GM12878 (cell line): ENCODE results near the gene DUSP8. TPM values are rescaled to one million over a fixed set of nuclear protein-coding genes. Genes with fewer than 3 reads are reported as not detected.

Source experiments
- ATAC-seq: fragments of 200-7000 bp; cut with Tn5 transposase; 3 replicates; pipeline ENCODE4 v1.9.1; 2020; ENCODE audit warnings: mild to moderate bottlenecking, moderate library complexity
- BruUV-seq: library from RNA; stranded (reverse); fragments of 400-500 nt; replicated peaks from 2 replicates; lab custom pipeline; 2021; lab: Mats Ljungman, UMichigan
- CTCF ChIA-PET: fragments of 300-600 bp; sonication (Branson Sonifier 250); formaldehyde crosslinking; extraction: SDS; loops from one replicate; lab custom pipeline; 2021; ENCODE audit warnings: inconsistent platforms; lab: Yijun Ruan, JAX
- POLR2A ChIA-PET: fragments of 350-600 bp; formaldehyde crosslinking; extraction: SDS; loops from one replicate; lab custom pipeline; 2021; ENCODE audit warnings: inconsistent platforms; lab: Charles Lee
- RAD21 ChIA-PET: fragments of 300-600 bp; sonication (Branson Sonifier 250); formaldehyde crosslinking; loops from one replicate; lab custom pipeline; 2023; ENCODE audit warnings: antibody characterized with exemption; ENCODE audit not compliant: unreplicated experiment; lab: Charles Lee
- SMC1A ChIA-PET: fragments of 300-600 bp; sonication (Branson Sonifier 250); formaldehyde crosslinking; loops from one replicate; lab custom pipeline; 2023; ENCODE audit not compliant: unreplicated experiment, uncharacterized antibody; lab: Charles Lee
- DNase-seq: peaks from one replicate; pipeline ENCODE4 v3.0.0-alpha.2; 2011; ENCODE audit warnings: low read depth, low spot score
- FAIRE-seq: peaks from 3 replicates; lab custom pipeline; 2011; peaks lifted over from hg19 to GRCh38; lab: Jason Lieb, UNC
- H2AFZ ChIP-seq: 2 replicates; pipeline ENCODE4 v1.6.0; 2011; ENCODE audit warnings: low read depth, low read length, control low read depth; ENCODE audit not compliant: control insufficient read depth
- H3K27ac ChIP-seq: 2 replicates; pipeline ENCODE4 v1.5.1; 2011; ENCODE audit warnings: control low read depth; ENCODE audit not compliant: control insufficient read depth, insufficient read depth
- H3K27me3 ChIP-seq, 2 experiments: replicated peaks in 1 of 2; 2 replicates each; pipeline versions ENCODE4 v1.6.0 to v1.6.1; 2011; ENCODE audit warnings: low read length in 1 of 2; ENCODE audit not compliant: control insufficient read depth in 2 of 2, insufficient read depth in 2 of 2
- H3K36me3 ChIP-seq, 2 experiments: 2 replicates each; pipeline ENCODE4 v1.5.1; 2011; ENCODE audit warnings: low read length in 1 of 2; ENCODE audit not compliant: control insufficient read depth in 2 of 2, insufficient read depth in 2 of 2
- H3K4me1 ChIP-seq: 2 replicates; pipeline ENCODE4 v1.6.1; 2011; ENCODE audit warnings: mild to moderate bottlenecking, low read length, moderate library complexity, mixed read lengths; ENCODE audit not compliant: control insufficient read depth, insufficient read depth
- H3K4me2 ChIP-seq: 2 replicates; pipeline ENCODE4 v1.6.0; 2011; ENCODE audit warnings: control low read depth; ENCODE audit not compliant: control insufficient read depth, insufficient read depth
- H3K4me3 ChIP-seq: fragments of 200-600 bp; sonication (generic); 2 replicates; pipeline ENCODE4 v1.5.1; 2016
- H3K79me2 ChIP-seq: 2 replicates; pipeline ENCODE4 v1.6.0; 2011; ENCODE audit warnings: low read length; ENCODE audit not compliant: control insufficient read depth, insufficient read depth
- H3K9ac ChIP-seq: 2 replicates; pipeline ENCODE4 v1.8.0; 2011; ENCODE audit warnings: low read length, control low read depth, mixed read lengths; ENCODE audit not compliant: control insufficient read depth, insufficient read depth
- H3K9me3 ChIP-seq: replicated peaks from 3 replicates; pipeline ENCODE4 v1.5.1; 2011; ENCODE audit warnings: mild to moderate bottlenecking, low read length; ENCODE audit not compliant: control insufficient read depth, insufficient read depth
- H4K20me1 ChIP-seq: 2 replicates; pipeline ENCODE4 v1.6.0; 2011; ENCODE audit not compliant: control insufficient read depth, insufficient read depth
- BHLHE40 ChIP-seq, 2 experiments: fragments of 450-650 bp in 1 of 2; IDR thresholded peaks; 2 replicates each; pipeline ENCODE4 v1.6.1; 2011 to 2017; ENCODE audit warnings: low read depth in 2 of 2, borderline replicate concordance in 1 of 2, improper control_type of control experiment in 1 of 2, low read length in 1 of 2, mild to moderate bottlenecking in 1 of 2
- ESRRA ChIP-seq: IDR thresholded peaks from 2 replicates; pipeline ENCODE4 v1.6.1; 2012; ENCODE audit warnings: mild to moderate bottlenecking, low read length, improper control_type of control experiment
- FOXK2 ChIP-seq: fragments of 450-650 bp; IDR thresholded peaks from 2 replicates; pipeline ENCODE4 v1.6.1; 2017; ENCODE audit warnings: mild to moderate bottlenecking, moderate library complexity
- HDGF ChIP-seq: fragments of 450-650 bp; IDR thresholded peaks from 2 replicates; pipeline ENCODE4 v1.6.1; 2016; ENCODE audit warnings: antibody characterized with exemption
- MTA2 ChIP-seq: fragments of 450-650 bp; IDR thresholded peaks from 2 replicates; pipeline ENCODE4 v1.6.1; 2016; ENCODE audit warnings: low read depth, mild to moderate bottlenecking, moderate library complexity
- NFXL1 ChIP-seq: fragments of 450-650 bp; IDR thresholded peaks from 2 replicates; pipeline ENCODE4 v1.6.1; 2017; ENCODE audit warnings: antibody characterized with exemption, mild to moderate bottlenecking, borderline replicate concordance
- PAX5 ChIP-seq: IDR thresholded peaks from 2 replicates; pipeline ENCODE4 v1.6.1; 2011; ENCODE audit warnings: low read depth, low read length, borderline replicate concordance
- SMAD1 ChIP-seq: fragments of 450-650 bp; IDR thresholded peaks from 2 replicates; pipeline ENCODE4 v1.6.1; 2018; ENCODE audit warnings: mild to moderate bottlenecking, low read depth; ENCODE audit not compliant: partially characterized antibody
- SREBF1 ChIP-seq: IDR thresholded peaks from 2 replicates; pipeline ENCODE4 v1.6.1; 2012; ENCODE audit warnings: mild to moderate bottlenecking, low read length
- TARDBP ChIP-seq: IDR thresholded peaks from 2 replicates; pipeline ENCODE4 v1.6.1; 2016; ENCODE audit warnings: borderline replicate concordance
- YBX1 ChIP-seq: fragments of 450-650 bp; IDR thresholded peaks from 2 replicates; pipeline ENCODE4 v1.6.1; 2016; ENCODE audit warnings: antibody characterized with exemption
- ZNF24 ChIP-seq: fragments of 450-650 bp; IDR thresholded peaks from 2 replicates; pipeline ENCODE4 v1.6.1; 2017; ENCODE audit warnings: antibody characterized with exemption, mild to moderate bottlenecking
- ZNF622 ChIP-seq: fragments of 450-650 bp; IDR thresholded peaks from 2 replicates; pipeline ENCODE4 v1.6.1; 2017; ENCODE audit warnings: mild to moderate bottlenecking, inconsistent platforms
- WGBS: methylation state at CpG from one replicate; pipeline ENCODE4 v1.1.6; 2016; ENCODE audit warnings: low lambda C conversion rate; ENCODE audit not compliant: insufficient replicate concordance, insufficient coverage; ENCODE audit errors: missing lambda C conversion rate; 5-methylcytosine and 5-hydroxymethylcytosine counted together
- in situ Hi-C: fragments of 300-500 bp; cut with MboI; formaldehyde crosslinking; loops from 9 replicates; pipeline ENCODE4 v1.14.3; 2018; ENCODE audit warnings: mixed read lengths
- intact Hi-C: fragments of 100-400 bp; cut with micrococcal nuclease; formaldehyde crosslinking; loops from one replicate; pipeline ENCODE4 v1.14.2; 2022; ENCODE audit not compliant: unreplicated experiment
- polyA plus RNA-seq, 11 experiments: library from polyadenylated mRNA; depleted of rRNA in 4 of 11; unstranded in 6 of 11; stranded (reverse) in 5 of 11; fragments of >200 nt; fragmentation: Nextera tagmentation in 4 of 11; fragmentation: Illumina TruSeq in 1 of 11; extraction: Ambion mirVana in 4 of 11; extraction: Trizol in 1 of 11; gene quantifications; 1 replicate in 1 of 11; 2 replicates in 10 of 11; pipeline versions ENCODE4 v1.2.1 to v1.2.3, GENCODE V29; 2011 to 2016; ENCODE audit warnings: inconsistent platforms in 2 of 11, missing spikeins in 2 of 11, low read depth in 1 of 11
- total RNA-seq, 4 experiments: library from RNA; depleted of rRNA in 3 of 4; stranded (reverse); fragments of >200 nt in 3 of 4; fragmentation: Illumina TruSeq in 1 of 4; extraction: Trizol in 1 of 4; gene quantifications; 2 replicates each; pipeline versions ENCODE4 v1.2.1 to v1.2.3, GENCODE V29; 2013 to 2021
- TF ChIP-seq, protein P1 (sequence below): IDR thresholded peaks from 2 replicates; pipeline ENCODE4 v1.6.1; 2011; ENCODE audit warnings: low read depth, mild to moderate bottlenecking, low read length, moderate library complexity, borderline replicate concordance; ENCODE audit errors: extremely low read depth
- TF ChIP-seq, protein P2 (sequence below): fragments of 450-650 bp; IDR thresholded peaks from 2 replicates; pipeline ENCODE4 v1.6.1; 2016; ENCODE audit warnings: mild to moderate bottlenecking, moderate library complexity, borderline replicate concordance

The DUSP8 gene
- total and polyA plus RNA-seq, 10 of the 15 experiments (the other 5 are each of a cell fraction or from before 2014, with no cell fraction given): 0.04 to 1.7 (median 0.26) TPM; not detected in 6

DNA sequence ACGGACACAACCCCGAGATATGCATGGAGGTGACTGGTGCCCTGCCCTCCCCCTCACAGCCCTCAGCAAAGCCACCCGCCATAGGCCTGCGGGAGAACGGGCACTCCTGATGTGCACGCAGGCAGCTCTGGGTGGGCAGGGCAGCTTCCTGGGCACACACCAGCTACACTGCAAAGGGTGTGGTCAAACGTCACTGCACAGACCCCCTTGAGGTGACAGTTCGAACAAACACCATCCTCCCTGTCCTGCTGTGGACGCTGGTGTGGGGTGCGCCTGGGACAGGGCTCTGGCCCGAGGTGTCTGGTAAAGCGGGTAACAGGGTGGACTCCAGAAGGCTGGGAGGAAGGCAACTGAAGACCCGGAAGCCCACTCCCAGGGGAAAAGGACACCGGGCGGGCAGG is 63.6 kb downstream of the DUSP8 start (continued):
- TF ChIP-seq PAX5: no peak
- TF ChIP-seq, protein P1, sequence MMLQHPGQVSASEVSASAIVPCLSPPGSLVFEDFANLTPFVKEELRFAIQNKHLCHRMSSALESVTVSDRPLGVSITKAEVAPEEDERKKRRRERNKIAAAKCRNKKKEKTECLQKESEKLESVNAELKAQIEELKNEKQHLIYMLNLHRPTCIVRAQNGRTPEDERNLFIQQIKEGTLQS: no peak
- TF ChIP-seq, all 136 proteins: peak for 0

DNA sequence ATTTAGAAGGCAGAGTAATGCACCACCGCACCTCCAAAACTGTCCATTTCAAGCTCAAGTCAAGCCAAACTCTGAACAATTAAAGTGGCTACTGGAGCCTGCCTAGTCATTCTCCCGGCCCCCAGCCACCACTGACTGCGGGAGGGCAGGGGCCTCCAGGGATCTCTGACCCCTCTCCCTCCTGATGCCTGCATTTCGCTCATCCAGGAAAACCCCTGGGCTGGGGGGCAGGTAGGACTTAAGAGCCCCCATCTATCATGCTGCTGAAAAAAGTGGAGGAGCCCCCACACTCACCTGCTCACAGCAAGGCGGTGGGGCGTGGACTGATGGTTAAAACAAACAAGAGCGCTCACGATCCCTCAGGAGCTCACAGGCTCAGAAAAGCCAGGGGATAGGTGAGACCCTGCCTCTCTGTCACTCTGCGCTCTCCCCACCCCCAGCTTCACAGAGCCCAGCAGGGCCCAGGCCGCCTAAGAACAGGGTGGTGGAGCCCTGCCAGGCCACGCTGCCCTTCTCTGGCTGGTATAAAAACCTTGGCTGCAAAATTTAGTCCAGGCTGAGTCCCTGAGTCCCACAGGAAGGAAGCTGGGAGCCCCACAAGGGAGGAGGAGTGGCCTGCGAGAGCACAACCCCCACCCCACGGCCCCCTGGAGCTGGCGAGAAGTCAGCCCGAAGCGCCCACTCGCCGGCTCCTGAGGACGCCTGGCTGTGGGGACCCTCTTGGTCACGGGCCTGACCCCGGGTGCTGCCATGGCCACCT is 64.5 kb downstream of the DUSP8 start:
- Histone ChIP-seq H3K36me3 (no peaks in the 10 kb centered on the region), H3K9me3 (no peaks in the 10 kb centered on the region; the same call in 2 of the 3 replicates), H3K27ac (no peak overlapping the region), H3K4me3 (no peak overlapping the region), H3K79me2 (no peaks in the 10 kb centered on the region; the same call in 1 of the 2 replicates), H3K4me2 (no peak overlapping the region), H2AFZ (no peak overlapping the region), H3K9ac (no peak overlapping the region), H3K4me1 (no peaks in the 10 kb centered on the region), H3K27me3 (no peaks in the 10 kb centered on the region), H4K20me1 (0 out of 2 replicates have a peak, but pooled peaks cover 3% of the 10 kb centered on the region)
- no TSS peak for BruUV-seq
- ChIA-PET CTCF (interaction anchor here (1.0 kb wide), 1 partner anchor 53 kb away, joined by 4 read pairs; no protein-coding TSS in a partner anchor), POLR2A (no interaction called here), SMC1A (no interaction called here), RAD21 (no interaction called here)
- ATAC-seq (no peak), DNase-seq (no peak), FAIRE-seq (no peak)
- in situ Hi-C loops: no loop called here
- intact Hi-C loops: no loop called here
- 69% methylated on average over 16 of the region's 21 CpGs for WGBS
- no peak for TF ChIP-seq SREBF1
- no peak for TF ChIP-seq YBX1
- TF ChIP-seq ZNF24: no peak
- TF ChIP-seq HDGF: no peak
- no peak for TF ChIP-seq BHLHE40 (IDR thresholded peaks at IDR 0.05; ENCODE audit: borderline replicate concordance in 1 of 2, low read depth in 2 of 2, low read length in 1 of 2)
- no peak for TF ChIP-seq MTA2
- TF ChIP-seq FOXK2: no peak
- TF ChIP-seq NFXL1: no peak
- no peak for TF ChIP-seq PAX5
- no peak for TF ChIP-seq ZNF622
- no peak for TF ChIP-seq ESRRA
- TF ChIP-seq SMAD1: no peak
- TF ChIP-seq TARDBP: no peak
- TF ChIP-seq, protein P2, sequence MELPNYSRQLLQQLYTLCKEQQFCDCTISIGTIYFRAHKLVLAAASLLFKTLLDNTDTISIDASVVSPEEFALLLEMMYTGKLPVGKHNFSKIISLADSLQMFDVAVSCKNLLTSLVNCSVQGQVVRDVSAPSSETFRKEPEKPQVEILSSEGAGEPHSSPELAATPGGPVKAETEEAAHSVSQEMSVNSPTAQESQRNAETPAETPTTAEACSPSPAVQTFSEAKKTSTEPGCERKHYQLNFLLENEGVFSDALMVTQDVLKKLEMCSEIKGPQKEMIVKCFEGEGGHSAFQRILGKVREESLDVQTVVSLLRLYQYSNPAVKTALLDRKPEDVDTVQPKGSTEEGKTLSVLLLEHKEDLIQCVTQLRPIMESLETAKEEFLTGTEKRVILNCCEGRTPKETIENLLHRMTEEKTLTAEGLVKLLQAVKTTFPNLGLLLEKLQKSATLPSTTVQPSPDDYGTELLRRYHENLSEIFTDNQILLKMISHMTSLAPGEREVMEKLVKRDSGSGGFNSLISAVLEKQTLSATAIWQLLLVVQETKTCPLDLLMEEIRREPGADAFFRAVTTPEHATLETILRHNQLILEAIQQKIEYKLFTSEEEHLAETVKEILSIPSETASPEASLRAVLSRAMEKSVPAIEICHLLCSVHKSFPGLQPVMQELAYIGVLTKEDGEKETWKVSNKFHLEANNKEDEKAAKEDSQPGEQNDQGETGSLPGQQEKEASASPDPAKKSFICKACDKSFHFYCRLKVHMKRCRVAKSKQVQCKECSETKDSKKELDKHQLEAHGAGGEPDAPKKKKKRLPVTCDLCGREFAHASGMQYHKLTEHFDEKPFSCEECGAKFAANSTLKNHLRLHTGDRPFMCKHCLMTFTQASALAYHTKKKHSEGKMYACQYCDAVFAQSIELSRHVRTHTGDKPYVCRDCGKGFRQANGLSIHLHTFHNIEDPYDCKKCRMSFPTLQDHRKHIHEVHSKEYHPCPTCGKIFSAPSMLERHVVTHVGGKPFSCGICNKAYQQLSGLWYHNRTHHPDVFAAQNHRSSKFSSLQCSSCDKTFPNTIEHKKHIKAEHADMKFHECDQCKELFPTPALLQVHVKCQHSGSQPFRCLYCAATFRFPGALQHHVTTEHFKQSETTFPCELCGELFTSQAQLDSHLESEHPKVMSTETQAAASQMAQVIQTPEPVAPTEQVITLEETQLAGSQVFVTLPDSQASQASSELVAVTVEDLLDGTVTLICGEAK: no peak
